Esophagus muscularis mucosa (tissue), 4 donors: Measurements from ENCODE around the gene ARFGAP1. TPM values are rescaled to one million over a fixed set of nuclear protein-coding genes. Genes with fewer than 3 reads are reported as not detected.

ENCODE experiments used
- DNase-seq: peaks from one replicate; pipeline ENCODE4 v3.0.0-alpha.2; 2017; ENCODE audit errors: extremely low spot score
- H3K27ac ChIP-seq, 4 donors: fragments of 200-600 bp; sonication (generic); replicated peaks in 1 of 4; 1 replicate in 3 of 4; 2 replicates in 1 of 4; pipeline ENCODE4 v1.5.1; 2016 to 2019; ENCODE audit warnings: mild to moderate bottlenecking in 1 of 4
- H3K27me3 ChIP-seq, 4 donors: fragments of 200-600 bp; sonication (generic); one replicate each; pipeline versions ENCODE4 v1.5.1 to v1.6.0; 2016 to 2019
- H3K36me3 ChIP-seq, 4 donors: fragments of 200-600 bp; sonication (generic); one replicate each; pipeline ENCODE4 v1.5.1; 2016 to 2019
- H3K4me1 ChIP-seq, 4 donors: fragments of 200-600 bp; sonication (generic); one replicate each; pipeline ENCODE4 v1.5.1; 2016 to 2019
- H3K4me3 ChIP-seq, 4 donors: fragments of 200-600 bp; sonication (generic); 1 replicate in 2 of 4; 2 replicates in 2 of 4; pipeline ENCODE4 v1.5.1; 2016 to 2019; ENCODE audit warnings: mild to moderate bottlenecking in 4 of 4, moderate library complexity in 1 of 4
- H3K9me3 ChIP-seq, 4 donors: fragments of 200-600 bp; sonication (generic); 1 replicate in 3 of 4; 2 replicates in 1 of 4; pipeline ENCODE4 v1.5.1; 2016 to 2019
- EP300 ChIP-seq: sonication (generic); formaldehyde crosslinking; IDR thresholded peaks from one replicate; pipeline ENCODE4 v1.6.1; 2017; ENCODE audit warnings: antibody characterized with exemption
- POLR2A ChIP-seq: fragments of 450-650 bp; IDR thresholded peaks from one replicate; pipeline ENCODE4 v1.6.1; 2017; ENCODE audit warnings: antibody characterized with exemption, moderate library complexity, mild to moderate bottlenecking, low read depth
- POLR2AphosphoS5 ChIP-seq, 2 donors: sonication (generic); formaldehyde crosslinking; IDR thresholded peaks; one replicate each; pipeline ENCODE4 v1.6.1; 2017; ENCODE audit warnings: antibody characterized with exemption in 2 of 2
- WGBS: methylation state at CpG from one replicate; pipeline ENCODE4 v1.1.5; 2018; 5-methylcytosine and 5-hydroxymethylcytosine counted together
- intact Hi-C: fragments of 100-400 bp; cut with DNase I; formaldehyde crosslinking; loops from one replicate; pipeline ENCODE4 v1.15.1; 2023
- total RNA-seq, 4 donors: library from RNA; depleted of rRNA; stranded (reverse); fragments of >200 nt; gene quantifications; one replicate each; pipeline versions ENCODE4 v1.1.0 to v1.2.1, GENCODE V29; 2016
- TF ChIP-seq, protein P1 (sequence below), 3 experiments: fragments of 200-600 bp in 2 of 3; fragments of 450-650 bp in 1 of 3; sonication (generic) in 2 of 3; IDR thresholded peaks; one replicate each; pipeline ENCODE4 v1.5.1; 2017 to 2019; ENCODE audit warnings: antibody characterized with exemption in 3 of 3, mild to moderate bottlenecking in 2 of 3, moderate library complexity in 1 of 3

The ARFGAP1 gene
- total RNA-seq, 4 donors from 2014 or later, result 35.8 to 50.9 (median 39.5) TPM

DNA sequence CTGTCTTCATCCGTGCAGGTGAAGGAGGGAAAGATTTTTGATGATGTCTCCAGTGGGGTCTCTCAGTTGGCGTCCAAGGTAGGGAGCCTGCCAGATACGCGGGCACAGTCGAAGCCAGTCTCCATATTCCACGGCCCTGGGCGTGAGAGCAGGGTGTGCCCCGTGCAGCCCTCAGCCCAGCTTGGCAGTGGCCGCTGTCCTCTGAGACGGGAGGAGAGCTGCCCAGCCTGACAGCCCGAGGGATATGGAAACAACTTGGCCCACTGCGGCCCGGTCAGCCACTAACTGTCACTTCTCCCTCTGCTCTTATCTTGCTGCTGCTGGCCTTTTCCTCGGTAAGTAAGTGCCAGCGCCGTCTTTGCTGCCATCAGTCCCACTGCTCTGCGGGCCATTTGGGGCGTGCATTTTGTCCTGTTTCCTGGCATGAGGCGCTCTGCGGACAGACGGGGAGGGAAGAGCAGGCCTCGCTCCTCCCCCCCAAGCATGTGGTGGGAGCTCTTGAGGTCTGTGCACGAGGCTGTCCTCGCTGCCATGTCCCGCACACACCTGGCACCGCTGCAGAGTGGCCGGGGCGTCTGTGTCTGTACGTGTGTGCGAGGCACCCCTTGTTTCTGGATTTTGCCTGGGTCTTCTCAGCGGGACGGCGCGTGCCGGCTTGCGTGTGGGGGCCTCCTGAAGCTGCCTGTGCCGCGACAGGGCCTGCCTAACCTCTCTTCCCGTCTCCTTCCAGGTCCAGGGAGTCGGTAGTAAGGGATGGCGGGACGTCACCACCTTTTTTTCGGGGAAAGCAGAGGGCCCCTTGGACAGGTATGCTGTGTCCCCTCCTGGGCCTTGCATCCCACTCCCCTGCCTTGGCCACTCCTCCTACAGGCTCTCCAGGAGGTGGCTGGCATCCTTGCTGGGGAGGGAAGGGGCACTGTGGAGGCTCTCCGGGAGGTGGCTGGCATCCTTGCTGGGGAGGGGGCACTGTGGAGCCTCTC lies 13.3 kb downstream of the ARFGAP1 start:
- Histone ChIP-seq H3K4me1 (peaks cover 0 to 5% (median under 1%) of the 10 kb centered on the region in 4 donors), H3K9me3 (no peaks in the 10 kb centered on the region), H3K27ac (no peak overlapping the region), H3K4me3 (no peak overlapping the region), H3K27me3 (no peaks in the 10 kb centered on the region), H3K36me3 (peaks cover 31 to 86% (median 79%) of the 10 kb centered on the region in 4 donors)
- intact Hi-C loops, result no loop called here
- TF ChIP-seq POLR2A (no peak), EP300 (no peak), POLR2AphosphoS5 (IDR thresholded peaks at IDR 0.05) (no peak)
- TF ChIP-seq, protein P1, sequence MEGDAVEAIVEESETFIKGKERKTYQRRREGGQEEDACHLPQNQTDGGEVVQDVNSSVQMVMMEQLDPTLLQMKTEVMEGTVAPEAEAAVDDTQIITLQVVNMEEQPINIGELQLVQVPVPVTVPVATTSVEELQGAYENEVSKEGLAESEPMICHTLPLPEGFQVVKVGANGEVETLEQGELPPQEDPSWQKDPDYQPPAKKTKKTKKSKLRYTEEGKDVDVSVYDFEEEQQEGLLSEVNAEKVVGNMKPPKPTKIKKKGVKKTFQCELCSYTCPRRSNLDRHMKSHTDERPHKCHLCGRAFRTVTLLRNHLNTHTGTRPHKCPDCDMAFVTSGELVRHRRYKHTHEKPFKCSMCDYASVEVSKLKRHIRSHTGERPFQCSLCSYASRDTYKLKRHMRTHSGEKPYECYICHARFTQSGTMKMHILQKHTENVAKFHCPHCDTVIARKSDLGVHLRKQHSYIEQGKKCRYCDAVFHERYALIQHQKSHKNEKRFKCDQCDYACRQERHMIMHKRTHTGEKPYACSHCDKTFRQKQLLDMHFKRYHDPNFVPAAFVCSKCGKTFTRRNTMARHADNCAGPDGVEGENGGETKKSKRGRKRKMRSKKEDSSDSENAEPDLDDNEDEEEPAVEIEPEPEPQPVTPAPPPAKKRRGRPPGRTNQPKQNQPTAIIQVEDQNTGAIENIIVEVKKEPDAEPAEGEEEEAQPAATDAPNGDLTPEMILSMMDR (IDR thresholded peaks at IDR 0.05), result no peak
- WGBS, result 93% methylated on average over 35 of the region's 44 CpGs
- DNase-seq, result no peak

DNA sequence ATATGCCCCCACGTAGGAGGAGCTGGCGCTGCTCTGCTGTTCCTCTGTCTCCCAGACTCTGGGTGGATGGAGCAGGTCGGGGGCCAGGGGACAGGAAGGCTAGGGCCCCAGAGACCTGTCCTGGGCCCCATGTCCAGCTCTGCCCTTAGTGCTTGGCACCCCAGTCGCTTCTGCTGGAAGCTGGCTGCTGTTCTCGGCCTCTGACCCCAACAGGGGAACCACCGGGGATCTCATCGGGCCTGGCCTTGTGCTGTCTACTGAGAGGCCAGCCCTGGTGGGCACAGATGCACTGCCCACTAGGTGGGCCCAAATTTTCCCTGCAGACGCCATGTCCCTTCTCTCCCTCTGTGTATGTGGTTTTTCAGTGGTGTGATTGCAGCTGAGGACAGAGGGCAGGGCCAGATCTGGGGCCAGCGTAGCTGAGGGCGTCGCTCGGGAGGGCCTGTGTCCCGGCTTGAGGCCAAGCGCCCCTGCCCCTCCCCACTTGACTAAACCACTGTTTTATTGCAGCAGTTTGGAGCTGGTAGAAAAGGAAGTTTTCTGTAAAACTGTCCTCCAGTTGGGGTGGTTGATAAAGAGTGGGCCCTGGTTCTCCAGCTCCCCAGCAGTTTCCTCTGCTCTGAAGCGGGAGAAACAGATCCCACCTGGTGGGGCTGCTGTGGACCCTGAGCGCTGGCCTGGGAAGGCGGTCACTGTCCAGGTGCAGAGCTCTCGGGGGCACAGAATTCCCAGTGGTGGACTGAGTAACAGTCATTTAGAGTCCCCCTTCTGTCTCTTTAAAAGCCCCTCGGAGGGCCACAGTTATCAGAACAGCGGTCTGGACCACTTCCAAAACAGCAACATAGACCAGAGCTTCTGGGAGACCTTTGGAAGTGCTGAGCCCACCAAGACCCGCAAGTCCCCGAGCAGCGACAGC lies 14.4 kb downstream of the ARFGAP1 start:
- no peak overlapping the region for H3K27ac ChIP-seq
- H3K4me3 ChIP-seq, result no peak overlapping the region
- peaks cover 0 to 11% (median 3%) of the 10 kb centered on the region in 4 donors for H3K4me1 ChIP-seq
- intact Hi-C loops, result no loop called here
- peaks cover 29 to 75% (median 68%) of the 10 kb centered on the region in 4 donors for H3K36me3 ChIP-seq
- H3K9me3 ChIP-seq, result no peaks in the 10 kb centered on the region
- TF ChIP-seq POLR2AphosphoS5 (IDR thresholded peaks at IDR 0.05), result no peak
- TF ChIP-seq, protein P1 (IDR thresholded peaks at IDR 0.05), result no peak
- no peak for TF ChIP-seq EP300
- no peak for TF ChIP-seq POLR2A
- H3K27me3 ChIP-seq, result peaks cover 0 to 10% (median 0%) of the 10 kb centered on the region in 4 donors
- WGBS, result 93% methylated on average over 12 of the region's 23 CpGs
- no peak for DNase-seq

DNA sequence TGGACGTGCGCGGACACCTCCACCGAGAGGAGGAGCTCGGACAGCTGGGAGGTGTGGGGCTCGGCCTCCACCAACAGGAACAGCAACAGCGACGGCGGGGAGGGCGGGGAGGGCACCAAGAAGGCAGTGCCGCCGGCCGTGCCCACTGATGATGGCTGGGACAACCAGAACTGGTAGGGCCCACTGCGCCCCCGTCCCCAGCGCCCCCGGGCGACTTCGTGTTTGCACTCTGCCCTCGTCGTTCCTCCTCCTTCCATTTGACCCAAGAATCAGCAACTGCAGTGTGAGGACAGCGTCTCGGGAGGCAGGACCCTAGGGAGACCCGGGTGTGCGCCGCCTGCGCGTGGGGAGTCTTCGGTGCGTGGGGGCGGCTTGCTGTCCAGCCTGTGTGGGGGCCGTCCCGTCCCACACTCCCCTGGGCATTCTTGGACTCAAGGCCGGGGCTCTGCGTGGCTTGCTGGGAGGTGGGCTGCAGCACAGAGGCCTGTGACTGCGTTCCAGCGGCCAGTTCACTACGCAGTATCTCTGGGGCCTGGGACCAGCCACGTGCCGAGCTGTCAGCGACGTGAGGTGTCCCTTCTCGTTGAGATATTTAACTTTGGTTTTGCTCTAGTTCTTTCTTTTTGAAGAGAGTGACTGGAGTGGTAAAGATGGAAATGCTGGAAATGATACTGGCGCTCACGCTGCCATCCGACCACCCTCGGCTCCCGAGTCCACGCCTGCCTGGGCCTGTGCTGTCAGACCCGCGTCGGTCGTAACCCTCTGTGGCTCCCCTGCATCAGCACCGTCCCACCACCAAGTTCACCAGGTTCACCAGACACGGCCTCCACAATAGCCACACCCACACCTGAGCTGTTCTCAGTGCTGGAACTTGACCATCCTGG lies 15.3 kb downstream of the ARFGAP1 start:
- Histone ChIP-seq H3K4me1 (peaks cover 0 to 11% (median 3%) of the 10 kb centered on the region in 4 donors), H3K4me3 (no peak overlapping the region), H3K9me3 (no peaks in the 10 kb centered on the region), H3K27me3 (peaks cover 0 to 19% (median 0%) of the 10 kb centered on the region in 4 donors), H3K27ac (no peak overlapping the region), H3K36me3 (peaks cover 24 to 66% (median 59%) of the 10 kb centered on the region in 4 donors)
- intact Hi-C loops, result no loop called here
- WGBS, result 90% methylated on average over 42 of the region's 55 CpGs
- TF ChIP-seq POLR2AphosphoS5 (IDR thresholded peaks at IDR 0.05), result no peak
- TF ChIP-seq POLR2A, result no peak
- TF ChIP-seq EP300, result no peak
- TF ChIP-seq, protein P1 (IDR thresholded peaks at IDR 0.05), result no peak
- DNase-seq, result no peak
